Stimulated activated CD8-positive, alpha-beta memory T cell treated with anti-CD3 and anti-CD28 coated beads, Interleukin-15, amount 100 ng/mL, for 4 hours (primary cell): ENCODE results near the gene TMA7.
"Not testable (repeated sequence)": the region's sequence is repeated elsewhere in the genome, so short reads cannot be mapped to it uniquely, and the experiment has no call there.

Source experiments
- DNase-seq, 2 donors: peaks; one replicate each; pipeline ENCODE4 v3.0.0-alpha.2; 2020; ENCODE audit warnings: low read depth in 2 of 2

TMA7 gene

GRCh38 chr3:48468329-48468731, 28.3 kb downstream of the TMA7 start:
- DNase-seq: no peak

DNA sequence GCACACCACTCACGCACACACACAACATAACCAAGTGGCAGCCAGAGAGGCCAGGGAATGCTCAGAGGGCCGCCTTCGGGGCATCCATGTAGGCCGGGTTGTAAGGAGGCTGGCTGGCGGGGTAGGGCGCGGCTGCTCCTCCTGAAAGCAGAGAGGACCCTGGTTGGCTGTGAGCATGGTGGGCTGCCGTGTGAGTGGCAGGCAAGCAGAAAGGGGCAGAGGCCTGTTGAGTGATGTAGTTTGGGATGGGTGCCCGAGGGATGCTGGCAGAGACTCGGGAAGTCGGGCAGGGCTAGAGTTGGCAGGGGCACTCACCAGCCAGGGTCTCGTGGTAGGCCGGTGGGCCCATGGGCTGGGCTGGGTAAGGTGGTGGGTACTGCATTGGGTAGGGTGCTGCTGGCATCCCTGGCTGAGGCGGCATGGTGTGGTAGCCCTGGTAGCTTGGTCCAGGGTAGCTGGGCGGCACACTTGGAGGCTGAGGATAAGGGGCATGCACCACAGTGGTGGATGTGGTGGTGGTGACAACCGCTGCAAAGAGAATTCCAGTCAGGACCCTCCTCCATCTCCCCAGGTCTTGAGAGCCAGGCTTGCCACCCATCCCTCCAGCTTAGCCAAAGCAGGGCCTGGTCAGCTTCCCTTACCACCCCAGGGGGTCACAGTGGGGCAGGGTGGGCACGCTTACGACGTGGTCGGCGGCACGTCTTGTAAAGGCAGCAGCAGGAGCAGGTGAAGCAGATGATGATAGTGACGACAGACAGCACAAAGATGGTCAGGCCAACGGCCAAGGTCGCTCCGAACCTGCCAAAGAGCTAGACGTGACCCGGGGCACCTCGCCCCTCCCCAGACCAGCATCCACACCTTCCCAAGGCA, 29.2 kb downstream of the TMA7 start:
- DNase-seq: no peak

GRCh38 chr3:48470286-48470685, 30.2 kb downstream of the TMA7 start:
- no peak for DNase-seq

GRCh38 chr3:48472673-48472922, 32.5 kb downstream of the TMA7 start:
- DNase-seq: no peak

DNA sequence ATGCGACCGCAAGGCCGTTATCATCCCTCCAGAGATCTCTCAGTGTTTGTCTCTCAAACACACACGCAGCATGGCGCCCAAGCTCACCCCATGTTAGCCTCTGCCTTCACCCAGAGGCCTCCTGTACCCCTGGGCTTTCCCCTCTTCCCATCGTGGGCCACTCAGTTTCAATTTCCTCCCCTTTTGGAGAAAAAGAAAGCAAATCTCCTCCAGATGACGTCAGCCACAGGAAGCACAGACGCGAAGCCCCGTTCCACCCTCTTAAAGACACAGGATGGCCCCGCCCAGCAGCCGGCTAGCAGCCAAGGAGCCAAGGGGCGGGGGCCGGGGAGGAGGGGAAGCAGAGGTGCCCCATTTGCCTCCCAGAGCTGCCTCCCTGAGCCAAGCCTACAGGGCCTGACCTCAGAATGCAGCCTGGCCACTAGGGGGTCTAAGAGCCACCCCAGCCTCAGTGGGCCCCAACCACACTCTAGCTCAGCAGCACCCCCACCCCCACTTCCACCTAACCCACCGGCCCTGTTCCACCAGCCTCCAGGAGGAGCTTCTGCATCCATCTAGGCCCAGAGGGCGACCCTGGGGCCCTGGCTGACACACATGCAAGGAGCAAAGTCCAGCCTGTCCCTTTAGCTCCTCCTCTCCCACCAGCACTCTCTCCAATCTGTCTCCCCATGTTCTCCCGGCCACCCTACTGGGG, 33.0 kb downstream of the TMA7 start:
- DNase-seq: peak; percentile 81 to 93

DNA sequence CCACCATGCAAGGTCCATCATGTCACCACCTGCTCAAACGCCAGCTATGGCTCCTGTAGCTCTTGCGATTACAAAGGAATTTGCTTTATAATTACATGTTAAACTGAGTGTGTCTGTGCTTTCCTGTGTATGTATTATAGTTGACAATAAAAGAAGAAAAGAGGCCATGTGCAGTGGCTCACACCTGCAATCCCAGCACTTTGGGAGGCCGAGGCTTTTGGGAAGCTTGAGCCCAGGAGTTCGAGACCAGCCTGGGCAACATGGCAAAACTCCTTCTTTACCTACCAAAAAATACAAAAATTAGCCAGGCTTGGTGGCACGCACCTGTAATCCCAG, 33.5 kb downstream of the TMA7 start:
- DNase-seq: no peak

DNA sequence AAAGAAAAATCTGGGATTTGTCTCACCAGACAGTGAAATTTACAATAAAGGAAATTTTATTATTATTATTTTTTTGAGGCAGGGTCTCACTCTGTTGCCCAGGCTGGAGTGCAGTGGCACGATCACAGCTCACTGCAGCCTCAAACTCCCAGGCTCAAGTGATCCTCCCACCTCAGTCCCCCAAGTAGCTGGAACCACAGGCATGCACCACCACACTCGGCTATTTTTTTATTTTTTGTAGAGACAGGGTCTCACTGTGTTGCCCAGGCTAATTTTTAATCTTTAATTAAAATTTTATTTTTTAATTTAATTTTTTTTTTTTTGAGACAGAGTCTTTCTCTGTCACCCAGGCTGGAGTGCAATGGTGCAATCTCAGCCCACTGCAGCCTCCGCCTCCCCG, 34.0 kb downstream of the TMA7 start:
- not testable (repeated sequence) for DNase-seq

- DNase-seq: no peak
Observed at GRCh38 chr3:48474619-48475018, 34.6 kb downstream of the TMA7 start.

- DNase-seq: no peak
Observed at GRCh38 chr3:48475188-48475587, 35.1 kb downstream of the TMA7 start.

DNA sequence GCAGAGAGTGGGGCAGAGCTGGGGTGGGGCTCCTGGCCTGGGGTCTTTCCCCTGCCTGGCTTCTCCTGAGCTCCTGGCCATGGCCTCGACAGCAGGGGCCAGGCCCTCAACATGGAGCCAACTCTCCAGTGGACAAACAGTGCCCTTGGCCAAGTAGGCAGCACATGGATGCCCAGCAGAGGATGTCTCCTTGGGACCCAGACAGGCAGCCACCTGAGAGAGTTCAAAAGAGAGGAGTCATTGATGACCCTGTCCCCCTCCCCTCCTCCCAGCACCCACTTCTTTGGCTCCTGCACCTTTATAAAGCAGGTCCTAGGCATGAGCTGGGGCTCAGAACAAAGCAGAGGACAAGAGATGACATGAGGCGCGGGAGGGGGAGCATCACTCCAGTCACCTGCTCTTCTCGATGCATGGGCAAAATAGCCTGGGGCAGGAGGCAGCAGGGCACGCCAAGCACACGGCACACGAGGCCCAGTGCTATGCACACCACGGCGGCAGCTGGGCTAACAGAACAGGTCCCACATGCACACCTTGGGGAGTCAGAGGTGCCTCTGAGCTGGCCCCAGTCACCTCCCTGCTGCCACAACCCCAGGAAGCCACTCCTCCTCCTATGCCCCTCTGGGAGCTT, 36.5 kb downstream of the TMA7 start:
- DNase-seq: no peak

- no peak for DNase-seq
Observed at GRCh38 chr3:48477959-48478520, 38.0 kb downstream of the TMA7 start.

DNA sequence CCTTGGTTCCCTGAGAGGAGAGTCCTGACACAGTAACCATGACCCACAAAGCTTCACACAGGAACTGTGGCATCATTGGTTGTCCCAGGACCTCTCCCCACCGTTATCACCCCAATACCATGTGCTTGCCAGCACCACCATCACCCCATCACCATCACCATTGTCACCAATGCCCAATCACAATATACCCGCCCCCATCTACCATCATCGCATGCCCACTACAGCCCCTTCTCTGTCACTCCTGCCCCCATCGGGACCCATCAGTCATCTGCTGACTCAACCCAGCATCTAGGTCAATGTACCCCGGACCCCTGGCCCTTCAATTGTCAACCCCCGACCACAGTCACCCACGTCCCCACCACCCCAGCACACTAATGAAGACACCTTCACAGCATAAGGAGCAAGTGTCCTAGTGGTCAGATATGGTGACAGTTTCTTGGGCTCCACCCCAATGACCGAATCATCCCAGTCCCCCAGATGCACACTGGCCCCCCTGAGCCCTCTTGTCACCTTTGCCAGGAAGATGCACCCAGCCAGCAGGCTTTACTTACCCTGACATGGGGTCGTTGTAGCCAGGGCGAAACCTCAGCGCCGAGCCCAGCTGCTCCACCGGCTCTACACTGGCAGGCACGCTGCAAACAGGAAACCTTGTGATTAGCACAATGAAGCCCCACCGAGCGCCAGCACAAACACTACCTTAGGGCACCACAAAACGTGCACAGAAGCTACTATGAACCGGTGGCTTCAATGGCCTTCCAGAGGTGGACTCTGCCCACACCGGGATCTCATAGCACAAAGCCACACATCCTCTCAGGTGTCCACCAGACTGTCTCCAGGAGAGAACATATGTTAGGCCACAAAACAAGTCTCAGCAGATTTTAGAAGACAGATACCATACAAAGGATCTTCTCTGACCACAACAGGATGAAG, 38.8 kb downstream of the TMA7 start:
- DNase-seq: peak; percentile 14 to 43

DNA sequence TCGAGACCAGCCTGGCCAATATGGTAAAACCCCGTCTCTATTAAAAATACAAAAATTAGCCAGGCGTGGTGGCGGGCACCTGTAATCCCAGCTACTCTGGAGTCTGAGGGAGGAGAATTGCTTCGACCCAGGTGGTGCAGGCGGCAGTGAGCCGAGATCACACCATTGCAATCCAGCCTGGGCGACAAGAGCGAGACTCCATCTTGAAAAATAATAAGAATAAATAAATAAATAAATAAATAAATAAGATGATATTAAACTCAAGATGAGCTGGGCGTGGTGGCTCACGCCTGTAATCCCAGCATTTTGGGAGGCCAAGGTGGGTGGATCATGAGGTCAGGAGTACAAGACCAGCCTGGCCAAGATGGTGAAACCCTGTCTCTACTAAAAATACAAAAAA, 40.8 kb downstream of the TMA7 start:
- not testable (repeated sequence) for DNase-seq

- DNase-seq: not testable (repeated sequence)
Observed at GRCh38 chr3:48482822-48483221, 42.8 kb downstream of the TMA7 start.

DNA sequence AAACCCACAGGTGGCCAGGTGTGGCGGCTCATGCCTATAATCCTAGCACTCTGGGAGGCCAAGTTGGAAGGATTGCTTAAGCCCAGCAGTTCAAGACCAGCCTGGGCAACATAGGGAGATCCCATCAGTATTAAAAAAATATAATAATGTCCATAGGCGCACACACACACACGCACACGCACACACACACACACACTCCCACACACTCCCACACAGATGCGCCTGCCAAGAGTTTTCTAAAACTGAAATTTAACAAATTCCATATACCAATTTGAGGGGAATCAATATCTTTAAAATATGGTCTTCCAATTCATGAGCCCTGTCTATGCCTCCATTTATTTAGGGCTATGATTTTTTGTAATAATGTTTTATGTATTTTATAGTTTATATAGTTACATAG, 46.9 kb downstream of the TMA7 start:
- no peak for DNase-seq

- DNase-seq: no peak
Observed at GRCh38 chr3:48492461-48493202, 52.6 kb downstream of the TMA7 start.

- no peak for DNase-seq
Observed at GRCh38 chr3:48493203-48493501, 53.1 kb downstream of the TMA7 start.
